T-helper 1 cell (primary cell): ENCODE data around the gene TUBB2B.
"Not testable (repeated sequence)": the region's sequence is repeated elsewhere in the genome, so short reads cannot be mapped to it uniquely, and the experiment has no call there.

ENCODE experiments used
- DNase-seq, 5 donors: peaks; one replicate each; pipeline ENCODE4 v3.0.0-alpha.2; 2012 to 2020

Gene TUBB2B

DNA sequence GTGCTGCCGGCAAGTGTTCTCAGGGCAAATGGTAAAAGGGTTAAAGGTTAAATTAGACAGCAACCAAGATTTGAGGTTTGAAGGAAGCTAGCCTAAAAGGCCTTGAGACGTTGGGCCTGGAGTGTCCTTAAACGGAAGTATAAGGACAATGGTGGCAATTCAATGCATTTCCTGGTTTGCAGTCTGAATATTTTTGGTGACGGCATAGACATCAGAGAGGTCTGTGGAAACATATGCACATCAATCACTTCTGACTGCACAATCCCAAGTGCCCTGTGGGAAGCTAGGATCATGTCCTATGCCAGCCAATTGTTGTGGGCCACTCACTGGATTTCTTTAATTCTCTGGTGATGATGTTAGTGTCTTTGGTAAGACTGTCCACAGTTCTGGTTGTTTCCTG lies 44.4 kb downstream of the TUBB2B start:
- no peak for DNase-seq

DNA sequence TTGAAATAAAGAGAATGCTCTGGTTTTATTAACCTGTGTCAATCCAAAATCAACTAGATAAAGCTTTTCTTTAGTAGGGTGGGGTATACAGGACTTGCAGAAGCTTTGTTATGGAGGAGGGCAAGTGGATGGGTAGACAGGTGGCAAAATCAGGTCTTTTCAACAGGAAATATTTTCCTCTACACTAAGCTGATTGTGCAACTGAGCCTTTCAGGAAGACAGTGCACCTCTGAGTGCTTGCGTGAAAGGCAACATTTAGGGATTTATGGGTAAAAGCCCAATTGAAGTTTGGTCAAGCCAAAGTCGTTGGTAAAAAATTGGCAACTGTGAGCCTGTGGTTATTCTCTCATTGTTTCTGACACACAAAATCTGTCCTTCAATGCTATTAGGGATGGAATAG lies 46.3 kb downstream of the TUBB2B start:
- no peak for DNase-seq

DNA sequence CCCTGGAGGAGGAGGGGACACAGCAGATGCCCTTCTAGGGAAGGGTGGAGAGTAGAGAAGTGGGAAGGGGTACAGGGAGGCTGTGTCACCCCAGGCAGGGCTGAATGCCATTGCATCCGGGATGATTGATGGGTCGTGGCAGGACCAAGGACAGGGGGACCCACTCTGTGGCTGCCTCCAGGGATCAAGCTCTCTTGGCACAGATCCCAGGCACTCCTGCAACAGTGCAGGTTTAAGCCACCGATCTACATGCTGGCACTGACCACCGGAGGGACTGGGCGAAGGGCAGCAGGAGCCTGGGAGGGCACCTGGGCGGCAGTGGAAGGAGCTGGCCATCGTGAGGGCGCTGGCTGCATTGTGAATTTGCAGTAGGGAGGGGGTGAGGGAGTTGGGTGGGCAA lies 47.5 kb downstream of the TUBB2B start:
- DNase-seq = not testable (repeated sequence)

DNA sequence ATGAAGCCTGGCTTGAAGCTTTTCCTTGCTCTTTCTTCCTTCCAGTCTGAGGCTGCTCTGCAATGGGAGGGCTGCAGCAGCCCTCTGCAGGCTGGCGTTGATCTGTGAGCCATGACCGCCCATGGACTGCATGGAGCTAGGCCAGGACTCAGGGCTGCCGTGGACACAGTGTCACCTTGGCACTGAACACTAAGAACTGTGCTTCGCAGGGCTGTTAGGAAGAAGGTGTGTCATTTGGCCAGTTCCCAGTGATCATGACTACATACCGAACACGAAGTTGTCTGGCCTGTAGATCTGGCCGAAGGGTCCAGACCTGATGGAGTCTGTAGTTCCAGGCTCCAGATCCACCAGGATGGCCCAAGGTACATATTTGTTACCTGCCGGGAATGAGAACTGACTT lies 48.8 kb downstream of the TUBB2B start:
- not testable (repeated sequence) for DNase-seq

DNA sequence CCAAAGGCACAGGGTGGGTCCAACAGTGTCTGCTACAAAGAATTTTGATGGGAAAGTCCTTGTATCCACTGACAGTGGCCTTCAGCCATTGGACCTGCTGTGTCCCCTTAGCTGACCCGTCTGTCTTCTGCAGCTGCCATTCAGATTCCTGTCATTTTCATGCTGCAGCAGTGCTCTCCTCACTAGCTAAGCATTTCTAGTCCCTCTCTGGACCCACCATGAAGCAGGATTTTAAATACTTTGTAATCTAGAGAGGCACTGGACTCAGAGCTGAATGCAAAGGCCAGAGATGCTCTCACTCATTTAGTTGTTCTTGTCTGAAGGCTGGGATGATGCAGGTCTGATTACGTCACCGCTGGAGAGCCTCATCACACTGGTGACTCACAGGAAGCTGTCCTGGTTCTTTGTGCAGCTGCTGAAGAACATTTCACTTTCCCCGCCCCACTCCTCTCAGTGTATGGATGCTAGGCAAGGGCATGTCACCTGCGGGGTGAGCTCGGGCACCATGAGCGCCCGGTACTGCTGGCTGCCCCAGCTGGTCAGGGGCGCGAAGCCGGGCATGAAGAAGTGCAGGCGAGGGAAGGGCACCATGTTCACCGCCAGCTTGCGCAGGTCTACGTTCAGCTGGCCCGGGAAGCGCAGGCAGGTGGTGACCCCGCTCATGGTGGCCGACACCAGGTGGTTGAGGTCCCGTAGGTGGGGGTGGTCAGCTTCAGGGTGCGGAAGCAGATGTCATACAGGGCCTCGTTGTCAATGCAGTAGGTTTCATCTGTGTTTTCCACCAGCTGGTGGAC lies 50.7 kb downstream of the TUBB2B start:
- peak in 1 of 5 donors; percentile 47 for DNase-seq

DNA sequence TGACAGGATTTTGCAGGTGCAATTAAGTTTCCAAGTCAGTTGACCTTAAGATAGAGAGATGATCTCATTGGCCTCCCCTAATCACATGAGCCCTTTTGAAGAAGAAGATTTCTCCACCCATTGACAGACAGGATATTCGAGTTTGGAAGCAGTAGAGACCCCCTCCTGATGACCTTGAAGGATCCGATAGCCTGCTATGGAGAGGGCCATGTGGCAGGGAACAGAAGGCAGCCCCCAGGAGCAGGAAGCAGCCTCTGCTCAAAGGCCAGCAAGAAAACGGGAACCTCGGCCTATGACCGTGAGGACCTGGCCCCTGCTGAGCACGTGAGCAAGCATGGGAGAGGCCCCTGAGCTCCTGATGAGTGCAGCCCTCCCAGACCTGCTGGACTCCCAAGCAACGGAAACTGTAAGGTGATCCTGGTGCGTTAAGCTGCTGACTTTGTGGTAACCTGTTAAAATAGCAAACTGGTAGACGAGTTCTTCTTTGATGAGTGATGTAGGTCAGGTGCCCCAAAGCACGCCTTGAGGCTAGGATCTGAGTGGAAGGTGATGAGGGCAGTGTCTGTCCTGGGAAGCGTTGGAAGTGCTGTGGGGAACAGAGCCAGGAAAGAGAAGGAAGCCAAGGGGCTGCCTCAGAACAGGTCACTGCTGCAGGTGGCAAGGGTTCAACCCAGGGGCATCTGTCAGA lies 51.6 kb downstream of the TUBB2B start:
- DNase-seq = no peak
